Vagina (tissue), 2 donors: Measurements from ENCODE around the gene STX5.

ENCODE experiments used
- POLR2A ChIP-seq, 2 donors: fragments of 450-650 bp; IDR thresholded peaks; one replicate each; pipeline ENCODE4 v1.6.1; 2017; ENCODE audit warnings: antibody characterized with exemption in 2 of 2, mild to moderate bottlenecking in 2 of 2, moderate library complexity in 2 of 2
- TF ChIP-seq, protein P1 (sequence below), 3 experiments: fragments of 450-650 bp in 2 of 3; fragments of 200-600 bp in 1 of 3; sonication (generic) in 1 of 3; IDR thresholded peaks; one replicate each; pipeline ENCODE4 v1.5.1; 2017 to 2019; ENCODE audit warnings: antibody characterized with exemption in 3 of 3, mild to moderate bottlenecking in 2 of 3, moderate library complexity in 2 of 3

- TF ChIP-seq, protein P1, sequence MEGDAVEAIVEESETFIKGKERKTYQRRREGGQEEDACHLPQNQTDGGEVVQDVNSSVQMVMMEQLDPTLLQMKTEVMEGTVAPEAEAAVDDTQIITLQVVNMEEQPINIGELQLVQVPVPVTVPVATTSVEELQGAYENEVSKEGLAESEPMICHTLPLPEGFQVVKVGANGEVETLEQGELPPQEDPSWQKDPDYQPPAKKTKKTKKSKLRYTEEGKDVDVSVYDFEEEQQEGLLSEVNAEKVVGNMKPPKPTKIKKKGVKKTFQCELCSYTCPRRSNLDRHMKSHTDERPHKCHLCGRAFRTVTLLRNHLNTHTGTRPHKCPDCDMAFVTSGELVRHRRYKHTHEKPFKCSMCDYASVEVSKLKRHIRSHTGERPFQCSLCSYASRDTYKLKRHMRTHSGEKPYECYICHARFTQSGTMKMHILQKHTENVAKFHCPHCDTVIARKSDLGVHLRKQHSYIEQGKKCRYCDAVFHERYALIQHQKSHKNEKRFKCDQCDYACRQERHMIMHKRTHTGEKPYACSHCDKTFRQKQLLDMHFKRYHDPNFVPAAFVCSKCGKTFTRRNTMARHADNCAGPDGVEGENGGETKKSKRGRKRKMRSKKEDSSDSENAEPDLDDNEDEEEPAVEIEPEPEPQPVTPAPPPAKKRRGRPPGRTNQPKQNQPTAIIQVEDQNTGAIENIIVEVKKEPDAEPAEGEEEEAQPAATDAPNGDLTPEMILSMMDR (IDR thresholded peaks at IDR 0.05) = no peak
- TF ChIP-seq POLR2A (IDR thresholded peaks at IDR 0.05) = no peak
Observed at GRCh38 chr11:62757846-62758788, 73.7 kb downstream of the STX5 start.
